Stimulated activated naive CD8-positive, alpha-beta T cell treated with anti-CD3 and anti-CD28 coated beads, Interleukin-15, Interleukin-2, amounts not matched to agents 100 U/mL and 50 U/mL, for 24 hours (primary cell): ENCODE measurements around the gene RASAL1.
A peak's percentile ranks its signal among the peaks of the same experiment; 100 is the strongest.

Source experiments
- ATAC-seq: fragments of 150-1000 bp; cut with Tn5 transposase; one replicate; pipeline ENCODE4 v1.10.0; 2021
- DNase-seq: peaks from one replicate; pipeline ENCODE4 v3.0.0; 2021

The RASAL1 gene

GRCh38 chr12:113071135-113072112, 64.1 kb downstream of the RASAL1 start:
- no peak for DNase-seq
- ATAC-seq: no peak

- ATAC-seq: peak; percentile 80
- peak; percentile 82 for DNase-seq
These were observed 65.2 kb downstream of the RASAL1 start for GRCh38 chr12:113070117-113070906.

- DNase-seq (no peak), ATAC-seq (no peak)
These were observed 65.8 kb downstream of the RASAL1 start for GRCh38 chr12:113069751-113070116.

GRCh38 chr12:113069149-113069548, 66.4 kb downstream of the RASAL1 start:
- ATAC-seq: no peak

GRCh38 chr12:113067987-113068935, 67.3 kb downstream of the RASAL1 start:
- ATAC-seq (no peak), DNase-seq (no peak)

More at GRCh38 chr12:113069149-113069548, 66.4 kb downstream of the RASAL1 start:
- DNase-seq: no peak

- no peak for ATAC-seq
These were observed 68.7 kb downstream of the RASAL1 start for GRCh38 chr12:113066813-113067400.

GRCh38 chr12:113065126-113066007, 70.2 kb downstream of the RASAL1 start:
- no peak for DNase-seq
- no peak for ATAC-seq

More at GRCh38 chr12:113066813-113067400, 68.7 kb downstream of the RASAL1 start:
- no peak for DNase-seq

GRCh38 chr12:113064395-113065125, 71.0 kb downstream of the RASAL1 start:
- ATAC-seq (no peak), DNase-seq (no peak)

- DNase-seq: no peak
- ATAC-seq: no peak
These were observed 71.9 kb downstream of the RASAL1 start for GRCh38 chr12:113063396-113064350.

- no peak for ATAC-seq
These were observed 72.8 kb downstream of the RASAL1 start for GRCh38 chr12:113062502-113063395.

GRCh38 chr12:113061061-113061694, 74.4 kb downstream of the RASAL1 start:
- ATAC-seq: no peak
- DNase-seq: no peak

More at GRCh38 chr12:113062502-113063395, 72.8 kb downstream of the RASAL1 start:
- DNase-seq: no peak

GRCh38 chr12:113060336-113060960, 75.1 kb downstream of the RASAL1 start:
- ATAC-seq (no peak), DNase-seq (no peak)

GRCh38 chr12:113059071-113059595, 76.4 kb downstream of the RASAL1 start:
- ATAC-seq (no peak), DNase-seq (no peak)

GRCh38 chr12:113058553-113058952, 77.0 kb downstream of the RASAL1 start:
- ATAC-seq: no peak
- no peak for DNase-seq

GRCh38 chr12:113057565-113058485, 77.7 kb downstream of the RASAL1 start:
- DNase-seq (no peak), ATAC-seq (no peak)
